Upper lobe of left lung (tissue), 4 donors: ENCODE results near the gene CTH.

Source experiments
- CTCF ChIP-seq, 6 experiments: fragments of 450-650 bp in 4 of 6; fragments of 200-600 bp in 2 of 6; sonication (generic) in 2 of 6; IDR thresholded peaks; one replicate each; pipeline ENCODE4 v1.5.1; 2016 to 2019; ENCODE audit warnings: antibody characterized with exemption in 6 of 6
- EP300 ChIP-seq, 4 donors: sonication (generic); formaldehyde crosslinking; IDR thresholded peaks; one replicate each; pipeline ENCODE4 v1.5.1; 2017; ENCODE audit warnings: antibody characterized with exemption in 4 of 4, control low read depth in 2 of 4
- POLR2A ChIP-seq, 4 donors: fragments of 450-650 bp; IDR thresholded peaks; one replicate each; pipeline ENCODE4 v1.5.1; 2016 to 2017; ENCODE audit warnings: antibody characterized with exemption in 4 of 4, mild to moderate bottlenecking in 2 of 4
- POLR2AphosphoS5 ChIP-seq, 2 donors: sonication (generic); formaldehyde crosslinking; IDR thresholded peaks; one replicate each; pipeline ENCODE4 v1.5.1; 2017; ENCODE audit warnings: antibody characterized with exemption in 2 of 2

DNA sequence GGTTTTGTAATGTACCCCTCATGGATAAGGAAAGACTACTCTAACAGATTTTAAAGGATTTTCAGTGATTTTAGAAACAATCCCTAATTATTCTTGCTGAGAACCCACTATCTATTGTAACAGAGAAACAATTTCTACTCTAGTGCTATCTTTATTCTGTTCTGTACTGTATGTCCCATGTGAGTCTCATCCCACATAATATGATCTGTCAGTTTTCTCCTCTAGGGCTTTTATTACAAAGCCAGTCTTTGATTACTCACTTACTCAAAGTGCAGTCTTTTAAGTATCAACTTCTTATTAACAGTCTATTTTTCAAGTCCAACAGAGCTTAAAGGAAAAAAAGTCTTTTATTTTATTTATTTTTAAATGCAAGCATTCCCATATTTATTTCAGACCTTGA lies 54.8 kb downstream of the CTH start:
- no peak for TF ChIP-seq POLR2A (IDR thresholded peaks at IDR 0.05)
- TF ChIP-seq CTCF (IDR thresholded peaks at IDR 0.05) = no peak
- TF ChIP-seq EP300 (IDR thresholded peaks at IDR 0.05) = no peak
- TF ChIP-seq POLR2AphosphoS5 (IDR thresholded peaks at IDR 0.05) = no peak
